HepG2 (cell line): Measurements from ENCODE around the gene MYO3A. TPM values are rescaled to one million over a fixed set of nuclear protein-coding genes. Genes with fewer than 3 reads are reported as not detected.

ENCODE experiments used
- ATAC-seq: fragments of 200-7000 bp; cut with Tn5 transposase; 3 replicates; pipeline ENCODE4 v1.9.1; 2020; ENCODE audit warnings: mild to moderate bottlenecking, moderate library complexity
- BruUV-seq: library from RNA; stranded (reverse); fragments of 400-500 nt; replicated peaks from 2 replicates; lab custom pipeline; 2021; lab: Mats Ljungman, UMichigan
- CTCF ChIA-PET: fragments of 300-600 bp; formaldehyde crosslinking; extraction: SDS; loops from one replicate; lab custom pipeline; 2021; ENCODE audit warnings: low total read pairs, inconsistent platforms, low intra/inter-chr PET ratio; lab: Yijun Ruan, JAX
- POLR2A ChIA-PET: fragments of 350-600 bp; sonication (Branson Sonifier 250); formaldehyde crosslinking; loops from one replicate; lab custom pipeline; 2020; ENCODE audit warnings: antibody characterized with exemption, inconsistent platforms; lab: Yijun Ruan, JAX
- DNase-seq: peaks from one replicate; pipeline ENCODE4 v3.0.0-alpha.2; 2015; ENCODE audit warnings: low spot score
- FAIRE-seq: peaks from 3 replicates; lab custom pipeline; 2011; peaks lifted over from hg19 to GRCh38; lab: Jason Lieb, UNC
- H2AFZ ChIP-seq: one replicate; pipeline ENCODE4 v1.6.1; 2011; ENCODE audit warnings: low read length, inconsistent platforms
- H3K27ac ChIP-seq: fragments of 300-600 bp; 3 replicates; pipeline ENCODE4 v1.8.0; 2011; ENCODE audit warnings: mixed run types, mild to moderate bottlenecking, mixed read lengths, low read length, inconsistent platforms; ENCODE audit not compliant: insufficient read depth; ENCODE audit errors: extremely low read length
- H3K27me3 ChIP-seq, 2 experiments: fragments of 200-600 bp in 1 of 2; 2 replicates in 1 of 2; 3 replicates in 1 of 2; pipeline versions ENCODE4 v1.6.0 to v1.8.0; 2011; ENCODE audit warnings: low read length in 2 of 2, mild to moderate bottlenecking in 2 of 2, moderate library complexity in 2 of 2, inconsistent platforms in 1 of 2; ENCODE audit not compliant: insufficient read depth in 2 of 2, control insufficient read depth in 1 of 2
- H3K36me3 ChIP-seq, 2 experiments: fragments of 200-600 bp in 1 of 2; replicated peaks in 1 of 2; 2 replicates in 1 of 2; 3 replicates in 1 of 2; pipeline versions ENCODE4 v1.5.1 to v1.8.0; 2011; ENCODE audit warnings: low read length in 2 of 2, inconsistent platforms in 1 of 2; ENCODE audit not compliant: insufficient read depth in 2 of 2, control insufficient read depth in 1 of 2
- H3K4me1 ChIP-seq: 2 replicates; pipeline ENCODE4 v1.5.1; 2012; ENCODE audit warnings: low read length, inconsistent platforms; ENCODE audit not compliant: insufficient read depth
- H3K4me2 ChIP-seq: 2 replicates; pipeline ENCODE4 v1.6.0; 2011; ENCODE audit warnings: low read depth, low read length, inconsistent platforms
- H3K4me3 ChIP-seq, 3 experiments: fragments of 200-600 bp in 1 of 3; sonication (generic), shearing (Covaris generic) in 1 of 3; replicated peaks in 1 of 3; 2 replicates each; pipeline ENCODE4 v1.5.1; 2011 to 2016; ENCODE audit warnings: low read length in 3 of 3, inconsistent platforms in 2 of 3, low read depth in 2 of 3, mild to moderate bottlenecking in 2 of 3, control low read depth in 1 of 3, mixed read lengths in 1 of 3; ENCODE audit not compliant: insufficient read depth in 1 of 3
- H3K79me2 ChIP-seq: one replicate; pipeline ENCODE4 v1.6.1; 2011; ENCODE audit warnings: low read length, inconsistent platforms; ENCODE audit not compliant: insufficient read depth
- H3K9ac ChIP-seq: 2 replicates; pipeline ENCODE4 v1.6.0; 2011; ENCODE audit warnings: mild to moderate bottlenecking, low read depth, low read length, inconsistent platforms; ENCODE audit not compliant: insufficient read depth
- H3K9me3 ChIP-seq: 2 replicates; pipeline ENCODE4 v1.5.1; 2012; ENCODE audit warnings: mild to moderate bottlenecking, low read length
- H4K20me1 ChIP-seq: 2 replicates; pipeline ENCODE4 v1.6.0; 2011; ENCODE audit warnings: inconsistent platforms, mild to moderate bottlenecking, low read length, moderate library complexity; ENCODE audit not compliant: insufficient read depth
- GFI1 ChIP-seq: sonication (generic); formaldehyde crosslinking; IDR thresholded peaks from 2 replicates; pipeline ENCODE4 v1.5.0; 2020; ENCODE audit warnings: missing genetic modification reagents, mild to moderate bottlenecking, borderline replicate concordance
- GTF2F1 ChIP-seq: fragments of 150-350 bp; IDR thresholded peaks from 2 replicates; pipeline ENCODE4 v1.6.1; 2014; ENCODE audit warnings: low read length
- NONO ChIP-seq, 2 experiments: fragments of 450-650 bp in 1 of 2; sonication (generic) in 1 of 2; formaldehyde crosslinking in 1 of 2; IDR thresholded peaks in 1 of 2; conservative IDR thresholded peaks in 1 of 2; 2 replicates each; pipeline versions ENCODE4 v1.6.1 to v1.8.0; 2017 to 2022; ENCODE audit warnings: mild to moderate bottlenecking in 1 of 2, missing genetic modification reagents in 1 of 2, moderate library complexity in 1 of 2
- PAX8 ChIP-seq: sonication (generic); formaldehyde crosslinking; IDR thresholded peaks from 2 replicates; pipeline ENCODE4 v1.8.0; 2022; ENCODE audit warnings: mild to moderate bottlenecking, missing genetic modification reagents, borderline replicate concordance
- REL ChIP-seq: sonication (generic); formaldehyde crosslinking; conservative IDR thresholded peaks from 2 replicates; pipeline ENCODE4 v1.8.0; 2022; ENCODE audit warnings: mild to moderate bottlenecking, missing genetic modification reagents, moderate library complexity
- SMAD1 ChIP-seq: sonication (generic); formaldehyde crosslinking; IDR thresholded peaks from 2 replicates; pipeline ENCODE4 v1.4.0; 2020; ENCODE audit warnings: missing genetic modification reagents, low read depth, mild to moderate bottlenecking, borderline replicate concordance
- SMYD3 ChIP-seq: sonication (generic); formaldehyde crosslinking; IDR thresholded peaks from 2 replicates; pipeline ENCODE4 v1.8.1; 2023; ENCODE audit warnings: mild to moderate bottlenecking, missing genetic modification reagents
- WGBS: methylation state at CpG from one replicate; pipeline ENCODE4 v1.1.6; 2017; ENCODE audit warnings: low lambda C conversion rate; 5-methylcytosine and 5-hydroxymethylcytosine counted together
- in situ Hi-C: cut with HindIII; loops from 2 replicates; pipeline ENCODE4 v1.10.0; 2017; ENCODE audit warnings: low pct_unique_long_range_greater_than_20kb; ENCODE audit not compliant: extremely low pct_ligation_motif_present
- intact Hi-C: fragments of 100-400 bp; cut with micrococcal nuclease; formaldehyde crosslinking; loops from one replicate; pipeline ENCODE4 v1.10.0; 2022; ENCODE audit not compliant: unreplicated experiment
- polyA plus RNA-seq, 8 experiments: library from polyadenylated mRNA; depleted of rRNA in 3 of 8; stranded (reverse) in 7 of 8; unstranded in 1 of 8; fragments of >200 nt; fragmentation: Illumina TruSeq in 4 of 8; extraction: Trizol in 4 of 8; gene quantifications; 2 replicates each; pipeline versions ENCODE4 v1.2.1 to v1.2.3, GENCODE V29; 2011 to 2016; ENCODE audit warnings: low read depth in 4 of 8, missing spikeins in 1 of 8, mixed read lengths in 1 of 8; ENCODE audit not compliant: insufficient read depth in 1 of 8
- total RNA-seq, 5 experiments: library from RNA; depleted of rRNA; stranded (reverse); fragments of >200 nt; fragmentation: Illumina TruSeq; extraction: Trizol; gene quantifications; 2 replicates each; pipeline ENCODE4 v1.2.3, GENCODE V29; 2016; ENCODE audit warnings: low read depth in 1 of 5
- TF ChIP-seq, protein P1 (sequence below): sonication (generic); formaldehyde crosslinking; IDR thresholded peaks from 2 replicates; pipeline ENCODE4 v1.4.0; 2020; ENCODE audit warnings: missing genetic modification reagents, low read depth, mild to moderate bottlenecking, borderline replicate concordance
- TF ChIP-seq, protein P2 (sequence below): sonication (generic); formaldehyde crosslinking; IDR thresholded peaks from 2 replicates; pipeline ENCODE4 v1.8.1; 2023; ENCODE audit warnings: mild to moderate bottlenecking, inconsistent platforms, moderate library complexity, missing genetic modification reagents, borderline replicate concordance
- TF ChIP-seq, protein P3 (sequence below): sonication (generic); formaldehyde crosslinking; IDR thresholded peaks from 2 replicates; pipeline ENCODE4 v1.4.0; 2020; ENCODE audit warnings: missing genetic modification reagents
- TF ChIP-seq, protein P4 (sequence below): sonication (generic); formaldehyde crosslinking; IDR thresholded peaks from 2 replicates; pipeline ENCODE4 v1.9.0; 2022; ENCODE audit warnings: low read depth, missing genetic modification reagents
- TF ChIP-seq, protein P5 (sequence below): sonication (generic); formaldehyde crosslinking; IDR thresholded peaks from 2 replicates; pipeline ENCODE4 v1.9.0; 2021; ENCODE audit warnings: missing genetic modification reagents, borderline replicate concordance

MYO3A gene
- total and polyA plus RNA-seq, 2 of the 13 experiments (the other 11 are each of a cell fraction or from before 2014, with no cell fraction given): not detected

DNA sequence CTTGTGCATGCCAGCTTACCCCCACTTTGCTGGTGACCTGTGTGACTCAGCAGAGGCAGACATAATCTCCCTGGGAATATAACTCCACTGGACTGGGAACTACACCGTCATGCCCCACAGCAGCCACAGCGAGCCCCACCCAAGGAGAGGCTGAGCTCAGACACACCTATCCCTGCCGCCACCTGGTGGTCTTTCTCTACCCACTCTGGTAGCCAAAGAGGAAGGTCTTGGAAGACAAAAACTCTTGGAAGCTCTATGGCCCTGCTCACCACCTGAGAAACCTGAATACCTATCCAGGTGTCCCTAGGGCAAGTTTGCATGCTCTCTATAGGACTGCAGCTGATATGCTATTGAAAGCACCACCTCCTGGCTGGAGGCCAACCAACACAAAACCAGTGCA is 48.1 kb downstream of the MYO3A start:
- Histone ChIP-seq H3K9me3 (no peaks in the 10 kb centered on the region), H3K79me2 (no peaks in the 10 kb centered on the region), H2AFZ (no peak overlapping the region), H3K9ac (no peak overlapping the region), H3K4me1 (no peaks in the 10 kb centered on the region), H3K4me2 (no peak overlapping the region), H3K4me3 (no peak overlapping the region), H3K27ac (no peak overlapping the region), H3K27me3 (no peaks in the 10 kb centered on the region), H3K36me3 (no peaks in the 10 kb centered on the region), H4K20me1 (no peaks in the 10 kb centered on the region)
- intact Hi-C loops (no loop called here), in situ Hi-C loops (no loop called here)
- ChIA-PET CTCF (no interaction called here), POLR2A (no interaction called here)
- WGBS: 19% methylated on average over 2 of the region's 3 CpGs
- DNase-seq (no peak), FAIRE-seq (no peak), ATAC-seq (no peak)
- BruUV-seq: no TSS peak
- TF ChIP-seq GFI1 (CRISPR knock-in tag) (no peak), SMYD3 (CRISPR knock-in tag) (no peak), NONO (IDR thresholded peaks at IDR 0.05) (no peak), NONO (CRISPR knock-in tag; conservative IDR thresholded peaks at IDR 0.05) (no peak), SMAD1 (CRISPR knock-in tag) (no peak), REL (CRISPR knock-in tag) (no peak), GTF2F1 (no peak), PAX8 (no peak)
- TF ChIP-seq, protein P1, sequence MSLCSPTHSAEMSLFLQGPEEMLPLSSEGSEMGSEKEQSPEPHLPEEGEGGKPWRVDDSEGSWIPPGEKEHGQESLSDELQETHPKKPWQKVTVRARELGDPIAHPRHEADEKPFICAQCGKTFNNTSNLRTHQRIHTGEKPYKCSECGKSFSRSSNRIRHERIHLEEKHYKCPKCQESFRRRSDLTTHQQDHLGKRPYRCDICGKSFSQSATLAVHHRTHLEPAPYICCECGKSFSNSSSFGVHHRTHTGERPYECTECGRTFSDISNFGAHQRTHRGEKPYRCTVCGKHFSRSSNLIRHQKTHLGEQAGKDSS (CRISPR knock-in tag): no peak
- TF ChIP-seq, protein P2, sequence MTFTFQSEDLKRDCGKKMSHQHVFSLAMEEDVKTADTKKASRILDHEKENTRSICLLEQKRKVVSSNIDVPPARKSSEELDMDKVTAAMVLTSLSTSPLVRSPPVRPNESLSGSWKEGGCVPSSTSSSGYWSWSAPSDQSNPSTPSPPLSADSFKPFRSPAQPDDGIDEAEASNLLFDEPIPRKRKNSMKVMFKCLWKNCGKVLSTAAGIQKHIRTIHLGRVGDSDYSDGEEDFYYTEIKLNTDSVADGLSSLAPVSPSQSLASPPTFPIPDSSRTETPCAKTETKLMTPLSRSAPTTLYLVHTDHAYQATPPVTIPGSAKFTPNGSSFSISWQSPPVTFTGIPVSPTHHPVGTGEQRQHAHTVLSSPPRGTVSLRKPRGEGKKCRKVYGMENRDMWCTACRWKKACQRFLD (CRISPR knock-in tag): no peak
- TF ChIP-seq, protein P3, sequence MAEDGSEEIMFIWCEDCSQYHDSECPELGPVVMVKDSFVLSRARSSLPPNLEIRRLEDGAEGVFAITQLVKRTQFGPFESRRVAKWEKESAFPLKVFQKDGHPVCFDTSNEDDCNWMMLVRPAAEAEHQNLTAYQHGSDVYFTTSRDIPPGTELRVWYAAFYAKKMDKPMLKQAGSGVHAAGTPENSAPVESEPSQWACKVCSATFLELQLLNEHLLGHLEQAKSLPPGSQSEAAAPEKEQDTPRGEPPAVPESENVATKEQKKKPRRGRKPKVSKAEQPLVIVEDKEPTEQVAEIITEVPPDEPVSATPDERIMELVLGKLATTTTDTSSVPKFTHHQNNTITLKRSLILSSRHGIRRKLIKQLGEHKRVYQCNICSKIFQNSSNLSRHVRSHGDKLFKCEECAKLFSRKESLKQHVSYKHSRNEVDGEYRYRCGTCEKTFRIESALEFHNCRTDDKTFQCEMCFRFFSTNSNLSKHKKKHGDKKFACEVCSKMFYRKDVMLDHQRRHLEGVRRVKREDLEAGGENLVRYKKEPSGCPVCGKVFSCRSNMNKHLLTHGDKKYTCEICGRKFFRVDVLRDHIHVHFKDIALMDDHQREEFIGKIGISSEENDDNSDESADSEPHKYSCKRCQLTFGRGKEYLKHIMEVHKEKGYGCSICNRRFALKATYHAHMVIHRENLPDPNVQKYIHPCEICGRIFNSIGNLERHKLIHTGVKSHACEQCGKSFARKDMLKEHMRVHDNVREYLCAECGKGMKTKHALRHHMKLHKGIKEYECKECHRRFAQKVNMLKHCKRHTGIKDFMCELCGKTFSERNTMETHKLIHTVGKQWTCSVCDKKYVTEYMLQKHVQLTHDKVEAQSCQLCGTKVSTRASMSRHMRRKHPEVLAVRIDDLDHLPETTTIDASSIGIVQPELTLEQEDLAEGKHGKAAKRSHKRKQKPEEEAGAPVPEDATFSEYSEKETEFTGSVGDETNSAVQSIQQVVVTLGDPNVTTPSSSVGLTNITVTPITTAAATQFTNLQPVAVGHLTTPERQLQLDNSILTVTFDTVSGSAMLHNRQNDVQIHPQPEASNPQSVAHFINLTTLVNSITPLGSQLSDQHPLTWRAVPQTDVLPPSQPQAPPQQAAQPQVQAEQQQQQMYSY (CRISPR knock-in tag): no peak
- TF ChIP-seq, protein P4, sequence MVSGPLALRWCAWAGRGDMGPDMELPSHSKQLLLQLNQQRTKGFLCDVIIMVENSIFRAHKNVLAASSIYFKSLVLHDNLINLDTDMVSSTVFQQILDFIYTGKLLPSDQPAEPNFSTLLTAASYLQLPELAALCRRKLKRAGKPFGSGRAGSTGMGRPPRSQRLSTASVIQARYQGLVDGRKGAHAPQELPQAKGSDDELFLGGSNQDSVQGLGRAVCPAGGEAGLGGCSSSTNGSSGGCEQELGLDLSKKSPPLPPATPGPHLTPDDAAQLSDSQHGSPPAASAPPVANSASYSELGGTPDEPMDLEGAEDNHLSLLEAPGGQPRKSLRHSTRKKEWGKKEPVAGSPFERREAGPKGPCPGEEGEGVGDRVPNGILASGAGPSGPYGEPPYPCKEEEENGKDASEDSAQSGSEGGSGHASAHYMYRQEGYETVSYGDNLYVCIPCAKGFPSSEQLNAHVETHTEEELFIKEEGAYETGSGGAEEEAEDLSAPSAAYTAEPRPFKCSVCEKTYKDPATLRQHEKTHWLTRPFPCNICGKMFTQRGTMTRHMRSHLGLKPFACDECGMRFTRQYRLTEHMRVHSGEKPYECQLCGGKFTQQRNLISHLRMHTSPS: no peak
- TF ChIP-seq, protein P5, sequence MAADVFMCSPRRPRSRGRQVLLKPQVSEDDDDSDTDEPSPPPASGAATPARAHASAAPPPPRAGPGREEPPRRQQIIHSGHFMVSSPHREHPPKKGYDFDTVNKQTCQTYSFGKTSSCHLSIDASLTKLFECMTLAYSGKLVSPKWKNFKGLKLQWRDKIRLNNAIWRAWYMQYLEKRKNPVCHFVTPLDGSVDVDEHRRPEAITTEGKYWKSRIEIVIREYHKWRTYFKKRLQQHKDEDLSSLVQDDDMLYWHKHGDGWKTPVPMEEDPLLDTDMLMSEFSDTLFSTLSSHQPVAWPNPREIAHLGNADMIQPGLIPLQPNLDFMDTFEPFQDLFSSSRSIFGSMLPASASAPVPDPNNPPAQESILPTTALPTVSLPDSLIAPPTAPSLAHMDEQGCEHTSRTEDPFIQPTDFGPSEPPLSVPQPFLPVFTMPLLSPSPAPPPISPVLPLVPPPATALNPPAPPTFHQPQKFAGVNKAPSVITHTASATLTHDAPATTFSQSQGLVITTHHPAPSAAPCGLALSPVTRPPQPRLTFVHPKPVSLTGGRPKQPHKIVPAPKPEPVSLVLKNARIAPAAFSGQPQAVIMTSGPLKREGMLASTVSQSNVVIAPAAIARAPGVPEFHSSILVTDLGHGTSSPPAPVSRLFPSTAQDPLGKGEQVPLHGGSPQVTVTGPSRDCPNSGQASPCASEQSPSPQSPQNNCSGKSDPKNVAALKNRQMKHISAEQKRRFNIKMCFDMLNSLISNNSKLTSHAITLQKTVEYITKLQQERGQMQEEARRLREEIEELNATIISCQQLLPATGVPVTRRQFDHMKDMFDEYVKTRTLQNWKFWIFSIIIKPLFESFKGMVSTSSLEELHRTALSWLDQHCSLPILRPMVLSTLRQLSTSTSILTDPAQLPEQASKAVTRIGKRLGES (CRISPR knock-in tag): no peak
